Measurements from ENCODE around the gene NFYB. TPM values are rescaled to one million over a fixed set of nuclear protein-coding genes. Genes with fewer than 3 reads are reported as not detected.

The NFYB gene
- total RNA-seq, 1 experiment from 2014 or later, result 28.1 TPM

DNA sequence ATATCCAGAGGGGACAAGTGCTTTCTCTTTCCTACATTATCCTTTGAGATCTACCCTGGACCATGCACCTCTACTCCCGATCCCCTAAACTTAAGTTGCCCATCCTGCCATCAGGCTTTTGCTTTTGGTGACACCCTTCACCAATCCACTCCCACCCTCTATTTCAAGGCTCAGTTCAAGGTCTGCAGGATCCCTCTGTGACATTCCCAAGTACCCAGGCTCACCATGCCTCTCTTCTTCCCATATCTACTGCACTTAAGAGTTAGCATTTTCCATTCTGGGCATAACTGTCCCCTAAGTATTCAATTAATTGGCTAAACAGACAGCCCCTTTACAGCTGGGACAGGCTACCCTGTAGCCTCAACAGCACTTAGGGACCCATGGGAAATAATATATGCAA is 3.1 kb downstream of the NFYB start:
- intact Hi-C loops (cut with micrococcal nuclease; ENCODE audit: unreplicated experiment), result no loop called here

DNA sequence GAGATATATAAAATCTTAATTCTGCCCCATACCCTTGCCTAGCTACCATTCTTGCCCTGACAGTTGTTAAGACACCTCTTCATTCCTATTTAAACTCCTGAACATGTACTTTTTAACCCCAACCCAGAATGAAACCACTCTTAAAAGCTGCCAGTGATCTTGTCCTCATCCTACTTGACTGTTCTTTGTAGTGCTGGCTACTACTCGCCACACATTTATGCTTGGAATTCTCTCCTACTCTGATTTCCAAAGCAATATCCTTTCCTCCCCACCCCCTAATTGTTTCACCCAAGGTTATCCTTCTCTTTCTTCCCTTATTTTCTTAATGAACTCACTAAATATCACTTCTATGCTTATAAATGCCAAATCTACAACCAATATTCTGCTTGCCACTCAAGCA is 4.1 kb downstream of the NFYB start:
- Histone ChIP-seq H3K36me3 (ENCODE audit: insufficient read depth, low read length, poor library complexity, severe bottlenecking) (peaks cover 28% of the 10 kb centered on the region), H3K27ac (ENCODE audit: low read depth, low read length, poor library complexity, severe bottlenecking) (no peak overlapping the region), H3K4me1 (ENCODE audit: insufficient read depth, low read length, poor library complexity, severe bottlenecking) (peaks cover 30% of the 10 kb centered on the region), H3K4me3 (ENCODE audit: low read depth, low read length, poor library complexity, severe bottlenecking) (no peak overlapping the region), H3K27me3 (replicated peaks; ENCODE audit: insufficient read depth, low read depth, low read length, poor library complexity) (no peaks in the 10 kb centered on the region), H3K9me3 (ENCODE audit: low read depth, low read length, poor library complexity, severe bottlenecking) (no peaks in the 10 kb centered on the region)
- TF ChIP-seq EZH2 (IDR thresholded peaks at IDR 0.05; ENCODE audit: borderline replicate concordance, low read depth, low read length, poor library complexity, severe bottlenecking) (no peak), CTCF (conservative IDR thresholded peaks at IDR 0.05; ENCODE audit: low read depth, low read length) (no peak)
- DNase-seq (ENCODE audit: low spot score), result no peak
- no TSS peak for BruUV-seq (replicated peaks)
- intact Hi-C loops (cut with micrococcal nuclease; ENCODE audit: unreplicated experiment), result no loop called here
- ChIA-PET POLR2A (ENCODE audit: low non-redundant PET) (no interaction called here), CTCF (no interaction called here)

More for the DNA sequence above, 3.1 kb downstream of the NFYB start:
- TF ChIP-seq EZH2 (IDR thresholded peaks at IDR 0.05; ENCODE audit: borderline replicate concordance, low read depth, low read length, poor library complexity, severe bottlenecking), result no peak
- TF ChIP-seq CTCF (conservative IDR thresholded peaks at IDR 0.05; ENCODE audit: low read depth, low read length), result no peak
- peaks cover 31% of the 10 kb centered on the region for H3K4me1 ChIP-seq (ENCODE audit: insufficient read depth, low read length, poor library complexity, severe bottlenecking)
- BruUV-seq (replicated peaks), result no TSS peak
- H3K4me3 ChIP-seq (ENCODE audit: low read depth, low read length, poor library complexity, severe bottlenecking), result no peak overlapping the region
- H3K9me3 ChIP-seq (ENCODE audit: low read depth, low read length, poor library complexity, severe bottlenecking), result no peaks in the 10 kb centered on the region
- peaks cover 23% of the 10 kb centered on the region for H3K36me3 ChIP-seq (ENCODE audit: insufficient read depth, low read length, poor library complexity, severe bottlenecking)
- POLR2A ChIA-PET (ENCODE audit: low non-redundant PET), result no interaction called here
- no peak for DNase-seq (ENCODE audit: low spot score)
- no peaks in the 10 kb centered on the region for H3K27me3 ChIP-seq (replicated peaks; ENCODE audit: insufficient read depth, low read depth, low read length, poor library complexity)
- CTCF ChIA-PET, result no interaction called here
- no peak overlapping the region for H3K27ac ChIP-seq (ENCODE audit: low read depth, low read length, poor library complexity, severe bottlenecking)

DNA sequence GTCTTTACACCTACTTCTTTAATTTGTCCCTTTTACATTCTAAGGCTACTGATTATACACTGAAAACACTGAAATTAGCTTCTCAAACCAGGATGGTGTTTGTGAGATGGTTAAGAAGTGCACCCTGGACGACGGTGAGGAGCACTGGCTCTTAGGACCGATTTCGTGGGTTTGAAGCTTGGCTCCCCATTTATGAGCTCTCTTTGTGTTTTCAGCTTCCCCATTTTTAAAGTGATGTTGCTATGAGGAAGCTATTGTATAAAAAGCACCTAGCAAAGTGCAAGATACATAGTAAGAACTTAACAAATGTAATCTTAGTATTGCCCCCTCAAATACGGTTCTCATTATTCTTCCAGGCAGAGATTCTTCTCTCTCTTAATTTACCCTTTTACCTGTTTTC is 4.7 kb downstream of the NFYB start:
- ChIA-PET POLR2A (ENCODE audit: low non-redundant PET) (no interaction called here), CTCF (no interaction called here)
- Histone ChIP-seq H3K4me1 (ENCODE audit: insufficient read depth, low read length, poor library complexity, severe bottlenecking) (peaks cover 25% of the 10 kb centered on the region), H3K27ac (ENCODE audit: low read depth, low read length, poor library complexity, severe bottlenecking) (no peak overlapping the region), H3K4me3 (ENCODE audit: low read depth, low read length, poor library complexity, severe bottlenecking) (no peak overlapping the region), H3K36me3 (ENCODE audit: insufficient read depth, low read length, poor library complexity, severe bottlenecking) (peaks cover 29% of the 10 kb centered on the region), H3K27me3 (replicated peaks; ENCODE audit: insufficient read depth, low read depth, low read length, poor library complexity) (no peaks in the 10 kb centered on the region), H3K9me3 (ENCODE audit: low read depth, low read length, poor library complexity, severe bottlenecking) (no peaks in the 10 kb centered on the region)
- TF ChIP-seq CTCF (conservative IDR thresholded peaks at IDR 0.05; ENCODE audit: low read depth, low read length), result no peak
- TF ChIP-seq EZH2 (IDR thresholded peaks at IDR 0.05; ENCODE audit: borderline replicate concordance, low read depth, low read length, poor library complexity, severe bottlenecking), result no peak
- no TSS peak for BruUV-seq (replicated peaks)
- DNase-seq (ENCODE audit: low spot score), result no peak
- intact Hi-C loops (cut with micrococcal nuclease; ENCODE audit: unreplicated experiment), result no loop called here
